ENCODE data around the gene KCNH5. TPM values are rescaled to one million over a fixed set of nuclear protein-coding genes. Genes with fewer than 3 reads are reported as not detected.
A peak's percentile ranks its signal among the peaks of the same experiment; 100 is the strongest.
"Not testable (repeated sequence)": the region's sequence is repeated elsewhere in the genome, so short reads cannot be mapped to it uniquely, and the experiment has no call there.

KCNH5 gene
- total RNA-seq, 1 experiment from 2014 or later = 3.7 TPM

DNA sequence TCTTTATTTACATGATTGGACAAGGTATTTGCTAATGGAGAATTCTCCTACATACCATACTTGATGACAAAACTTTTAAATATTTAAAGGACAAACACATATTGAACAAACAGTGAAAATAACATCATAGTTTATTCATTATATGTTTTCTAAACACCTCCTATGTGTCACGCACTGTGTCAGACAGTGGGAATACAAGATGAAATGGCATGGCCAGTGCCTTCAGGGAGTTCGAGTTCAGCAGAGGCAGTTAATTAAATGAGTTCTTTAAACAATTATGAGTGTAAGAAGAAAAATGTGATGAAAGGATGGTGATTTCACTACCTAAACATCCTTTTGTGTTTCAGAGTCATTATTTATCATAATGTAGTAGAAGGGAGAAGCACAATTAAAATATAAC lies 159.8 kb downstream of the KCNH5 start:
- no peak for DNase-seq (ENCODE audit: low read depth)

DNA sequence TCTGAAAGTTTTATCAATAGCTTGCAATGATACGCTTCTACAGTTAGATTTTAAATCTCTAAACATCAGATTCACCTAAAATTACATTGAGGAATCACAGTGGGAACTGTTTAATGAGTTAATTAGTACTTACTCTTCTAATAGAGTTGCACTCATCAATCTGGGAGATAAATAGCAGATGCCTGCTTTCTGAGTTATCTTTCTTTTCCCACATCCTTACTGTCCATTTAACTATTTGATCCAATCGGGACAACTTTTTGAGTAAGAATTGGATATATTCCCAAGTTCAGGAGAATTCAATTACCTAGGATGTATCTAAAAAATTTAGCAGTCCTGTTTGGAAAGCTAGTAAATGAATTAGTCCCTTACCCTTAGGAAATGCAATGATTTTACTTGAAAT lies 162.3 kb downstream of the KCNH5 start:
- DNase-seq (ENCODE audit: low read depth) = no peak

DNA sequence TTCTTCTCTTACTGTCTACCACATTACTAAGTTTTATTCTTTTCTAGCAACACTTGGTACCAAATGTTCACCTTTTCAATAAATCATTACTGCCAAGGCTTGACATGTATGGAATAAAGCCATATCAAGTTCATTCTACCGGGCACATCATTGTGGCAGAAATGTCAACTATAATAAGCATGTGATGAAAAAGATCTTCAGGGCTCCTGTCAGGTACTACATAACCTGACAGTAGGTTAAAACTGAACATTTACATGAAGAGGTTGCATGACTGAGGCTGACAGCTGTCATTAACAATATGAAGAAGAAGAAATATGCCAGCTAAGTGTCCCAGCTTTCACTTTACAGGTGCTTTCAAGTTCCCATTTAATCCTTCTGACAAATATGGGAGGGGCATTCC lies 178.9 kb downstream of the KCNH5 start:
- DNase-seq (ENCODE audit: low read depth) = no peak

DNA sequence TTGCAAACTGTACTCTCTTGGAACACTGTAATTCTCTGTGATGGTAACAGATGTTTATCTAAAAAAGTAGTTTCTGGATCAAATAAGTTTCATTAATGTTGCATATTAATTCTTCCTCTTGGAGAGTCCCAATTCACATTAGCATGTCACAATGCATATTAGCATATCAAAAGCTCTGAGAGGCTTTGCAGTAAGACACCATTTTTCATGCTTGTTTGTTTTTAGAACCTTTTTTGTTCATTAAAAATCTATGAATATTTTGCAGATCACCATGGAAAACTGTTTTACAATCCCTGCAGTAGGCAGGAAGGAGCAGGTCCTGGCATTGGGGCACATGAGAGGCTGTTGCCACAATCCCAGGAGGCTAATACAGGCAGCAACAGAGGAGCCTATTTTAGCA lies 180.7 kb downstream of the KCNH5 start:
- DNase-seq (ENCODE audit: low read depth) = no peak

DNA sequence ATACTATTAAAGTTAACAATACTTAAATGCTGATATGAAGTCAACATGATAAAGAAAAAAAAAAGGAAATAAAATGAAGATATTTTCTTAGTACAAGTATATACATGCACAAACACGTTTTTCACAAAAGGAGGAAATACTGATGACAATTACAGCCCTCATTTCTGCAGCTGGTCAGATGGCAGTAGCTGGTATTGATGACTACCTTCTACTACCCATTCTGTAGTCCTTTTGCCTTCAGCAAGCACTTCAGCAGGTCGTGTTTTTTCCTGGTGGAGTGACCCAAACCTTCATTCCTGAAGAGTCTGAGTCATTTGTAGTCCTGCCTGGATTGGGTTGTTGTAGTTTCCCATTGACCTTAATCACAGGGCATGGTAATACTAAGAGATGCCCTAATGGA lies 187.2 kb downstream of the KCNH5 start:
- DNase-seq (ENCODE audit: low read depth) = not testable (repeated sequence)

DNA sequence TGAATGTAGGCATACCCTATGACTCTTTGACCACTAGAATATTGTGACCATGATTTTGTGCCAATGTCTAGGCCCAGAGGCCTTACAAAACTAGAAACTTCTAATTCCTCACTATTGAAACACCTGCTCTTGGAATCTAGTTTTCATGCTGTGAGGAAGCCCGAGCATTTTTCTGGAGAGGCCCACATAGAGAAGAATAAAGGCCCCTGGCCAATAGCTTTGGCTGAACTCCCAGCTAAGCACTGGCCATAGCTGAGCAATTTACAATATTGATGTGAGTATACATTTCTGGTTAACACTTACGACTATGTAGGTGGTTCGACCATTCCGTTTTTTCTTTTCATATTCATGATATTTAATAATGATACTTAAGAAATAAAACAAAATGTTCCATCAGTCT lies 190.3 kb downstream of the KCNH5 start:
- DNase-seq (ENCODE audit: low read depth) = no peak

DNA sequence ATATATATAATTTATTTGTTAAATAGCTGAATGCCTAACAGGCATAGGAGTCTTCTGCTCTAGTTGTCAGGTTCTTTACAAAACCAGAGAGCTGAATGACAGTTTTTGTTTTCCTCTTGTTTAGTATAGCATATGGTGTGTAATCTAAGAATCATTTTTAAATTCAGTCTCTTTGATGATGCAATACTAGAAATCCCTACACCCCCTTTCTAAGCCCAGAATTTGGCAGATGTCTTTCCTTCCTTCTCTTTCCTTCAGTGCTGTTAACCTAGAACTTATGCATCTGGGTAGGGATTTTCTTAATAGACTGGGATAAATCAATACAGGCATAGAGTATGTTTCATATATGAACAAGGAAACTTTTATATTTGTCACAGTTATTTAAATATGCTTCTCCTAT lies 198.1 kb downstream of the KCNH5 start:
- no peak for DNase-seq (ENCODE audit: low read depth)

DNA sequence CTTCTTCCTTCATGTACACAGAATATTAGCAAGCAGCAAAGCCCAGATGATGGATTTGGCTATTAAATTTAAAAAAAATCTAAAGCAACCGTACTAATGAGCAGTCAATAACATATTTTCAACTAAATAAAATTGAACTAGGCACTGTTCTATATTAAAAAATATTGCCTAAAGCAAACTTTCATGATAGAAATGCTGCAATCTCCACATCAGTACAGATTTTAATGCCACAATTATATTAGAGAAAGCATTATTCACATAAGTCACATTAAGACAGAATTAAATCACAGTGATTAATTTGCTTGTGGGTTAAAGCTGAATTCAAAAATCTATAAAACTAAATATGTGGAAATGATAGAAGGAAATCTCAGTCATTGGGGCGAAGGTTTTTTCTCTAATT lies 200.7 kb downstream of the KCNH5 start:
- DNase-seq (ENCODE audit: low read depth) = no peak

DNA sequence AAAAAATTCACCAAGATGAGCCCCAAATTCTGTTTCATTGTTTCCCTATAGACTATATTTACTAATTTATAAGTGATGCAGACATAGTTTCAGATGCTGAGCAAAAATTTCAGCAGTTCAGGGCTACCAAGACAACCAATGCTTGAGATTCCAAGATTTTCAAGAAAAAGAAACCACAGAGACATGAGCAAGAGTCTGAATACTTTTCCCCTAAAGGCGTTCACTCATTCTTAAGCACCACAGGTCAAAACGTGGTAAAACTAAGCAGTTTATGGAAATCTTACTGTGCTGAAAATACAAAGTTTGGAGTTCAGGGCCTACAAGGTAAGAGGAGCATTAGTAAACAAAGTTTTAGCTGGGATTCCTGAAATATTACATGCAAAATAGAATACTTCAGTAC lies 221.2 kb downstream of the KCNH5 start:
- DNase-seq (ENCODE audit: low read depth) = no peak

DNA sequence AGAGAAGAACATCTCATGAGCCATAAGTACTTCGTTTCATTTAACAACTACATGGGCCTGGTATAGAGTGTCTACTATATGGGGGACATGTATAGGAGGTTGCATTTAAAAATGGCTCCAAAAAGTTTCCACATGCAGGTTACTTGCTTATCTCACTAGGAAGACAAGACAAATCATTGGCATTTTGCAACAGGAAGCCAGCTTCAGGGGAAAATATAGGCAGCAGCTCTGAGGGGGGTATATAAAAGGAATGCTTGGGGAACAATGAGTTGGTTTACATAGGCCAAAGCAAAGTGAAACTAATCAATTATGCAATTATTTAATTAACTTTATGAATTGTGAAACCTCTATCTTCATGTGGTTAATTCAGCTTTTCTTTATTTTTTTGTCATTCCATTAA lies 225.3 kb downstream of the KCNH5 start:
- no peak for DNase-seq (ENCODE audit: low read depth)

DNA sequence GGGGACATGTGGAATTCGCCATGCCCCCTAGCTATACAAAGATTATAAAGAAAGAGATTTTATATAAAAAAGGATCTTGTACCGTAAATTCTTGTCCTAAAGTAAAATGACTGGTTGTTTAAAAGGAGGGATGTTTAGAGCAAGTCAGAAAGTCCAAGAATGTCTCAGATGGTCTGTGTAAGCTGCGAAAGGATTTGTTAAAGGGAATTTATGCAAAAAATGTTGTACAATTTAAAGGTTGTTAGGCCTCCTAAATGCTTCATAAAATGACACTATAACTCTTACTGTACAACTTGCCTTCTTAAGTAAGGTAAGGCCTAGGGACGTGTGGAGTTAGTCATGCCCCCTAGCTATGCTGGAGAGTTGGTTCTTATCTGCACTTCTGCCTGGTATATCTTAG lies 237.6 kb downstream of the KCNH5 start:
- no peak for DNase-seq (ENCODE audit: low read depth)

DNA sequence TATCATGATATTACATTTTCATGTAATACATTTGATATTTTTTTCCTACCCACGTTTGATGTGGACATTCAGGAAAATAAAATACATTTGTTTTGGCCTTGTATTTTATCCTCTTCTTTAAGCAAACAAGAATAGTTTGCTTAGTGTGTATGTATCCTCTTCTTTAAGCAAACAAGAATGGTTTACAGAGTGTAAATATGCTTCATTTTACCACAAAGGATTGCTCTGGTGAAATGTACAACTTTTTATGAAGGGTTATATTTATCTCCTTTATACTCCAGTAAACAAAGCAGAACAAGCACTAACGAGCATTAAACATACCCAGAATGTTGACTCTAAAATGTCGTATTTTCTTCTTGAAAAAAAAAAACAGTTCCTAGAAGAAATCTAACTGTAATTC lies 244.7 kb downstream of the KCNH5 start:
- no peak for DNase-seq (ENCODE audit: low read depth)

DNA sequence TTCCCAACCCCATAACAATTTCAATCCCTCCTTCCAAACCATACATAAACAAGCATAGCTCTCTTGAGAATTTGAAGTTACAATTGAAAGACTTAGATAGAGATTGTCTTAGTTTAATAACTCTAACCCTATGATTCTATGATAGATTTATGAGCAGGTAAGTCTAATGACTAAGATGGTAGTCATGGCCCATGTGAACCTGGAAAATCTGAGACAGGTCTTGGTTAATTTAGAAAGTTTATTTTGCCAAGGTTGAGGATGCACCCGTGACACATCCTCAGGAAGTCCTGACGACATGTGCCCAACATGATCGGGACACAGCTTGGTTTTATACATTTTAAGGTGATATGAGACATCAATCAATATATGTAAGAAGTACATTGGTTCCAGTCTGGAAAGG lies 248.8 kb downstream of the KCNH5 start:
- DNase-seq (ENCODE audit: low read depth) = no peak

DNA sequence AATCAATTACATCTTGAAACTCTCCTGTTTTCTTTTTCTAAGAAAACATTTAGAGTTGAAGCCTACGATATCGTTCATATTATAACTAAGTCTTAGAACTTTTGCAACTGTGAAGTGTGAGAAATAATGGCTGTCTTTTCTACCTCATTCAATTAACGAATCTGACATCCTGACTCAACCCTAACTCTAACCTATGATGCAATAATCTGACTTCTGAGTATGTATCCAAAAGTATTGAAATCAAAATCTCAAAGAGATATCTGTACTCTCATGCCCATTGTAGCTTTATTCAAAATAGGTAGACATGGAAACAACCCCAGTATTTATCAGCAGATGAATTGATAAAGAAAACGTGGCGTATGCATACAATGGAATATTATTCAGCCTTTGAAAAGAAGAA lies 252.7 kb downstream of the KCNH5 start:
- no peak for DNase-seq (ENCODE audit: low read depth)

DNA sequence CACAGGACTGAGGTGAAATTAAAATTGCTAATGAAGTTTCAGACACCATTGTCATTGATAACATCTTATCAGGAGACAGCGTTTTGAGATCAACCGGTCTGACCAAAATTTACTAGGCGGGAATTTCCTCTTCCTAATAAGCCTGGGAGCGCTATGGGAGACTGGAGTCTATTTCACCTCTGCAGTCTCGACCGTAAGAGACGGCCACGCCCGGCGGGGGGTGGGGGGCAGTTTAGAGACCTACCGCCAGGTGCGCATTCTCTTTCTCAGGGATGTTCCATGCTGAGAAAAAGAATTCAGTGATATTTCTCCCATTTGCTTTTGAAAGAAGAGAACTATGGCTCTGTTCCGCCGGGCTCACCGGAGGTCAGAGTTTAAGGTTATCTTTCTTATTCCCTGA lies 263.9 kb downstream of the KCNH5 start:
- not testable (repeated sequence) for DNase-seq (ENCODE audit: low read depth)

DNA sequence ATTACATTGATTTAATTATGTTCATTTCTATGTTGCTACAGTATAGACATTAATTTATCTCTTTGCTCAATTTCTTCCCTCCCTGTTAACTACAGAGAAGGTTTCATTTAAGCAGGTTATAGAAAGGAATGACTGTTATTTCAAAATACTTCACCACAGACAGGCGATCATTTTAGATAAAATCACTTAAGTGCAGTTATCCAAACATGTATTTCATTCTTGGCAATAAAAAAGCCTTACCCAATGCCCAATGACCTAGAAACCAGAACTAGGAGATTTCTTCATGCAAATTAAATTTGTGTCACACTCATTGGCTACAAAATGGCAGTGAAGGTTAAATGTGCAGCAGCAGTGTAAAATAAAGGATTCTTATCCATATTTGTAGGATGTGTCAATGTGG lies 266.4 kb downstream of the KCNH5 start:
- no peak for DNase-seq (ENCODE audit: low read depth)

DNA sequence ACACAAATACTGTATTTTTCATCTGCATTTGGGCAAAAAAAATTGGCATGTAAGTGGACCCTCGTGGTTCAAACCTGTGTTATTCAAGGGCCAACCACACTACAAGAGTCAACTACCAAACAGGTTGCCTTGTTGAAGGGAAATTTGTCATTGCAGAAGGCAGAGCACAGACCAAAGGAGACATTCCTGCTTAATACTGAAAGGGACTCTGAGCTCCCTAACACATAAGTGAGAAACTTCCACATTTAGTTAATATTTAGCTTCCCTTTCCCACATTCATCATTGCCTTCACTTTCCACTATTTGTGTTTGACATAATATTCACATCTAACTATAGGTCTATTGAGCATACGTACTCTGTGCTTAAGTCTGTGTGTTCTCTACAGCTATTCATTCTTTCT lies 266.9 kb downstream of the KCNH5 start:
- no peak for DNase-seq (ENCODE audit: low read depth)

DNA sequence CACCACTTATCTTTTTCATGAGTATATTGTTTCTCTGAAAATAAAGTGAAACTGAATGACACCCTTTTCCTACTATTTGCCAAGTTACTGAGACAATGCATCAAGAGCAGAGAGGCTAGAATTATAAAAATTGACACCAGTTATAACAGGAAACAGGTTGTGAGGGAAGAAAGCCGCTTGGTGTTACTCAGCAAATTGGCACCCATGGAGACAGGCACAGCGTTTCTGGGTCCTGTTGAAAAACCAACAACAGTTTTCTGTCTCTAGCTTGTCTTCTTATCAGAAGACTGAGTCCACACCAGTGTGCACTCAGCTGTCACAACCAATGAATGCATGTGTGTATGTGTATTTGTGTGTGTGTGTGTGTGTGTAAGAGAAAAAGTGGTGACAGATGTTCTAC lies 267.7 kb downstream of the KCNH5 start:
- DNase-seq (ENCODE audit: low read depth) = no peak

DNA sequence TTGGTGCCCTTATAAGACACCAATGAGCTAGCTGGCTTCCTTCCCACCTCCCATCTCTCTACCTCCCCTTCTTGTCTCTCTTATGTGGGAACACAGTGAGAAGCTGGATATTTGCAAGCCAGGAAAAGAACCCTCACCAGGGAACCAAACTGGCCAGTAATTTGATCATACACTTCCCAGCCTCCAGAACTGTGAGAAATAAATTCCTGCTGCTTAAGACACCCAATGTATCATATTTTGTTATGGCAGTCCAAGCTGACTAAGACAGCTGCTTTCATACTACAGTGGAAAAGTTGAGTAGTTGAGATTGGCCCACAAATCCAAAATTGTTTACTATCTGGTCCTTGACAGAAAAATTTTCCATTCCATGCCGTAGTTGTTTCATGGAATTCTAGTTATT lies 269.0 kb downstream of the KCNH5 start:
- DNase-seq (ENCODE audit: low read depth) = no peak

DNA sequence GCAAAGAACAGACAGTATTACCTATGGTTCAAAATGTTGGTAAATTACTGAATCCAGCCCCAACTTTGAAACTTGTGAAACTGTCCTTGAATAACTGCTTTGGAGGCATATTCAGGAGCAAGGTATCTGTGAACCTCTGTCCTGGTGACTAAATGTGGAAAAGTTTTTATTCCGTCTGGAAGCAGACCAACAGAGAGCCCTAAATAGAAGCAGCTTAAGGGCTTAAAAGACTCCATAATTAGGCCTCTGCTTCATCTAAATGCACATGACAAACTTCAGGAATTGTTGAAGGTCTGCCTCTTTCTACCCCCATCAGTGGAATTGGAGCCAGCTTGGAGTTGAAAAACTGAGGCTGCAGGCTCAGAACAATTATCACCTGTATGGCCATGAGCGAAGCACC lies 276.5 kb downstream of the KCNH5 start:
- no peak for DNase-seq (ENCODE audit: low read depth)

DNA sequence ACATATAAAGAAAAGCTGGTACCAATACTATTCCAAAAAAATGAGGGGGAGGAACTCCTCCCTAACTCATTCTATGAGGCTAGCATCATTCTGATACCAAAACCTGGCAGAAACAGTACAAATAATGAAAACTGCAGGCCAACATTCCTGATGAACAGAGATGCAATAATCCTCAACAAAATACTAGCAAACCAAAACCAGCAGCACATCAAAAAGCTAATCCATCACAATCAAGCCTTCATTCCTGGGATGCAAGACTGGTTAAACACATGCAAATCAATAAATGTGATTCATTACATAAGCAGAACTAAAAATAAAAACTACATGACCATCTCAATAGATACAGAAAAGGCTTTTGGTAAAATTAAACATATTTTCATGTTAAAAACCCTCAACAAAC lies 281.3 kb downstream of the KCNH5 start:
- no peak for DNase-seq (ENCODE audit: low read depth)

DNA sequence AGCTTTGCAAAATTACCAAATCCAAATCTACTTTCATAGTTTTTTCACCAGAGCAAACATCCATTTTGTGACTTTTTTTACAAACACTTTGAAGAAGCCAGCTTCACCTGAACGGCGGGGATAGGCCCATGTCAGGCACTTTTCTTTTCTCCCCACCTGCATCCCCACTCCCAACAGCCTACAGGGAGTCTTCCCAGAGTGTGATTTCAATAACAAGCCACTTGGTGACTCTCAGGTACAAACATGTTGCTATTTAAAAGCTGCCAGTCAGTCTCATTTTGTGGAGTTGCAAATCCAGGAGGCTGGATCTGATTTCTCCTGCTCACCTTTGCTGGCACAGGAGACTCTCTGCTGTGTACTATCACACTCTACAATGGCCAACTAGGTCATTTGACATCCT lies 285.5 kb downstream of the KCNH5 start:
- DNase-seq (ENCODE audit: low read depth) = no peak

DNA sequence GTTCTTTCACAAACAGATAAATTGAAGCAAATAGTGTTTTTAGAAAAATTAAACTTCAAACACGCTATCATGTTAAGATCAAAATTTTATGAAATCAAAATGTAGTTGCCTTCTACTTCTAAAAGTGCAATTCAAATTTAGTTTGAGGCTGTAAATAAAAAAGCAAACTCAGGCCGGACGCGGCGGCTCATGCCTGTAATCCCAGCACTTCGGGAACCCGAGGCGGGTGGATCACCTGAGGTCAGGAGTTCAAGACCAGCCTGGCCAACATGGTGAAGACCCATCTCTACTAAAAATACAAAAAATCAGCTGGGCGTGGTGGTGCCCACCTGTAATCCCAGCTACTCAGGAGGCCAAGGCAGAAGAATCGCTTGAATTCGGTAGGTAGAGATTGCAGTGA lies 298.4 kb downstream of the KCNH5 start:
- not testable (repeated sequence) for DNase-seq (ENCODE audit: low read depth)

DNA sequence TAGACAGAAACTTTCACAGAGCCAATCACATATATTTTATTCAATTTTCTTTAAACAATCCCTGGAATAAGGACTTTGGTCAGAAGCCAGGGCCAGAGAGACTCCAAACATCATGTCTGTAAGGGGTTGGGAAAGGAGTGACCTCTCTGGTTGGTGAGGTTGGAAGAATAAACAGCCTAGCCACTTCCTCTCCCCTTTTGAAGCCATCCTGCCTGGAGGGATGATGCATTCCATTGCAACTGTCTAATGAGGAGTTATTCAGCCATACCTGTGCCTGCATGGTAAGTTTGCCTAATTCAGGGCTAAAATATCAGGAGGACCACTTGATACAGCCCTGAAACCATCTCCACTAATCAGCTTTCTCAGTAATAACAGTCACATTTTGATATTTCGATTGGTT lies 299.8 kb downstream of the KCNH5 start:
- DNase-seq (ENCODE audit: low read depth) = no peak

DNA sequence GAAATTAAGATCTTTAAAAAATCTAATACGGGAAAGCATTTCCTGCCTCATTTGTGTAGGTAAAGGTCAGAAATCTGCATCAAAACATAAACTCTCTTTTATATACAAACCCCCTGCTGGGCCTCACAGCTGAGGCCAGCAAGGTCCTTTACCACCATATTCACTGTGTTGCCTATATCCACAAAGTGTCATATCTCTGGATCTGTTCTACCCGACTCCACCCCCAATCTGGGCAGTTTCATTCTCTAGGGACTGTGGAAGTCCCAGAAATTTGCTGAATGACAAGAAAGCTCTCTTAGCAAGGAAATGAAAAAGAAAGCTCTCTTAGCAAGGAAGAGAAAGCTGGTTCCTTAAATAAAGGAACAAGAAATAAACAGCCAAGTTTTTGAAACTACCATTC lies 301.7 kb downstream of the KCNH5 start:
- DNase-seq (ENCODE audit: low read depth) = peak; percentile 2
